Left ventricle myocardium inferior (tissue), 1 donor: Measurements from ENCODE around the gene SERHL2. TPM values are rescaled to one million over a fixed set of nuclear protein-coding genes. Genes with fewer than 3 reads are reported as not detected.
A peak's percentile ranks its signal among the peaks of the same experiment; 100 is the strongest.

Source experiments
- DNase-seq: peaks from one replicate; pipeline ENCODE4 v3.0.0-alpha.2; 2020
- H3K27ac ChIP-seq: fragments of 200-600 bp; replicated peaks from 2 replicates; pipeline ENCODE4 v1.8.0; 2021
- H3K27me3 ChIP-seq: fragments of 200-600 bp; 2 replicates; pipeline ENCODE4 v1.8.0; 2021; ENCODE audit warnings: low read depth
- H3K36me3 ChIP-seq: fragments of 200-600 bp; 2 replicates; pipeline ENCODE4 v1.8.0; 2021
- H3K4me1 ChIP-seq: fragments of 200-600 bp; 2 replicates; pipeline ENCODE4 v1.8.0; 2021
- H3K4me3 ChIP-seq: fragments of 200-600 bp; 2 replicates; pipeline ENCODE4 v1.8.0; 2021; ENCODE audit warnings: mild to moderate bottlenecking, moderate library complexity
- H3K9me3 ChIP-seq: fragments of 200-600 bp; replicated peaks from 2 replicates; pipeline ENCODE4 v1.8.0; 2021
- intact Hi-C: fragments of 100-400 bp; cut with micrococcal nuclease; formaldehyde crosslinking; loops from one replicate; pipeline ENCODE4 v1.11.0; 2022
- total RNA-seq: library from RNA; stranded (reverse); fragmentation: NEBNext Ultra II Directional; extraction: Animal tissue kit (Norgen Biotek cat#: 25700); gene quantifications from one replicate; pipeline ENCODE4 v1.2.1, GENCODE V29; 2021
- TF ChIP-seq, protein P1 (sequence below): fragments of 200-600 bp; IDR thresholded peaks from 2 replicates; pipeline ENCODE4 v1.8.0; 2021; ENCODE audit warnings: antibody characterized with exemption, mild to moderate bottlenecking, borderline replicate concordance
- donor health status: DM: no; HTN: yes; CAD: no; lungs with severe emphysema.

The SERHL2 gene
- total RNA-seq, 1 donor from 2014 or later: 3.5 TPM

DNA sequence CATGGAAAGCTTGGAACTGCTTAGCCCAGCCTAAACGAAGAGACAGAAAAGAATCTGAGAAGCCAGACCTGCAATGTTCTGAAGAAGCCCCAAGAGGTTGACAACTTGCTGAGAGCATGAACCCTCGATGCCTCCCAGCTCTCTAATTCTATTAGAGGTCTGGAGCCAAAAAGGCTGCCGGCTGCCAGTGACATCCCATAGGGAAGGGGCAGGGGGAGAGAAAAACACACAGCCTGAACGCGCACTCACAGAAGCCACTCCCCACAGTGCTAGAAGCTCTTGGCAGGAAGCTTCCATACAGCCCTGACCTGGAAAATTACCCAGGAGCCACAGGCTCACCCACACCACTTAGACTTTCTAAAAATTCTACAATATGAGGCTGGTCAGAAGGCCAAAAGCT is 42.6 kb downstream of the SERHL2 start:
- TF ChIP-seq, protein P1, sequence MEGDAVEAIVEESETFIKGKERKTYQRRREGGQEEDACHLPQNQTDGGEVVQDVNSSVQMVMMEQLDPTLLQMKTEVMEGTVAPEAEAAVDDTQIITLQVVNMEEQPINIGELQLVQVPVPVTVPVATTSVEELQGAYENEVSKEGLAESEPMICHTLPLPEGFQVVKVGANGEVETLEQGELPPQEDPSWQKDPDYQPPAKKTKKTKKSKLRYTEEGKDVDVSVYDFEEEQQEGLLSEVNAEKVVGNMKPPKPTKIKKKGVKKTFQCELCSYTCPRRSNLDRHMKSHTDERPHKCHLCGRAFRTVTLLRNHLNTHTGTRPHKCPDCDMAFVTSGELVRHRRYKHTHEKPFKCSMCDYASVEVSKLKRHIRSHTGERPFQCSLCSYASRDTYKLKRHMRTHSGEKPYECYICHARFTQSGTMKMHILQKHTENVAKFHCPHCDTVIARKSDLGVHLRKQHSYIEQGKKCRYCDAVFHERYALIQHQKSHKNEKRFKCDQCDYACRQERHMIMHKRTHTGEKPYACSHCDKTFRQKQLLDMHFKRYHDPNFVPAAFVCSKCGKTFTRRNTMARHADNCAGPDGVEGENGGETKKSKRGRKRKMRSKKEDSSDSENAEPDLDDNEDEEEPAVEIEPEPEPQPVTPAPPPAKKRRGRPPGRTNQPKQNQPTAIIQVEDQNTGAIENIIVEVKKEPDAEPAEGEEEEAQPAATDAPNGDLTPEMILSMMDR: no peak
- intact Hi-C loops: no loop called here
- H3K27ac ChIP-seq: peak overlapping the region; percentile 74
- no peaks in the 10 kb centered on the region for H3K27me3 ChIP-seq
- peak; percentile 51 for DNase-seq
- H3K4me3 ChIP-seq: no peak overlapping the region
- H3K4me1 ChIP-seq: peaks cover 41% of the 10 kb centered on the region
- H3K36me3 ChIP-seq: peaks cover 99% of the 10 kb centered on the region
- H3K9me3 ChIP-seq: no peaks in the 10 kb centered on the region

DNA sequence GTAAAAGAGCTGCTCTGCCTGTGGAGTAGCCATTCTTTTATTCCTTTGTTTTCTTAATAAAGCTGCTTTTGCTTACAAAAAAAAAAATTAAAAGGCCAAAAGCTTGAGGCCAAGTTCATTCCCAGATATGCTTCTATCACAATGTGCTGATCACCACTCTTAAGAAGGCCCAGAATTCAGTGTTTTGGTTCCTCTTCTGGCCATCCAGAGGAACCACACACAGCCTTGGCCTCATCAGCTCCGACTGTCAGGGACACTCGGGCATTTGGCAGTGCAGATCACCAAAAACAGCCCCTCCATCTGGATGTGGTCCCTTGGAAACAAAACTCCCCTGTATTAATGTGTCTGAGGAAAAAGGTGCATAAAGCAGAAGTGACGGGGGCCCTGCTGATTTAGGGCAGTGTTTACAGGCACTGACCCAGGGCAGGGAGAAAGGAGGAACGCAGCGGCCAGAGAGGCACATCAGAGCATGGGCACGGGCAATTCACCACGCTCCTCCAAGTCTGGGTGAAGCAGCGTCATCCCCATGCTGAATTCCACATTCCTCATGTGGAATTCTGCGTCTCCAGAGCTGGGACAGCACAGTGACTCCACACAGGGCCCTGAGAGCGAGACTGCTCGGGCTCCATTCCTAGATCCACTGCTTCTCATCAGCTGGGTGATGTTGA is 43.2 kb downstream of the SERHL2 start:
- H3K27ac ChIP-seq: peak overlapping the region; percentile 74
- no peaks in the 10 kb centered on the region for H3K9me3 ChIP-seq
- H3K36me3 ChIP-seq: peaks cover 99% of the 10 kb centered on the region
- DNase-seq: no peak
- H3K27me3 ChIP-seq: no peaks in the 10 kb centered on the region
- intact Hi-C loops: no loop called here
- peaks cover 41% of the 10 kb centered on the region for H3K4me1 ChIP-seq
- no peak overlapping the region for H3K4me3 ChIP-seq
- TF ChIP-seq, protein P1: no peak

DNA sequence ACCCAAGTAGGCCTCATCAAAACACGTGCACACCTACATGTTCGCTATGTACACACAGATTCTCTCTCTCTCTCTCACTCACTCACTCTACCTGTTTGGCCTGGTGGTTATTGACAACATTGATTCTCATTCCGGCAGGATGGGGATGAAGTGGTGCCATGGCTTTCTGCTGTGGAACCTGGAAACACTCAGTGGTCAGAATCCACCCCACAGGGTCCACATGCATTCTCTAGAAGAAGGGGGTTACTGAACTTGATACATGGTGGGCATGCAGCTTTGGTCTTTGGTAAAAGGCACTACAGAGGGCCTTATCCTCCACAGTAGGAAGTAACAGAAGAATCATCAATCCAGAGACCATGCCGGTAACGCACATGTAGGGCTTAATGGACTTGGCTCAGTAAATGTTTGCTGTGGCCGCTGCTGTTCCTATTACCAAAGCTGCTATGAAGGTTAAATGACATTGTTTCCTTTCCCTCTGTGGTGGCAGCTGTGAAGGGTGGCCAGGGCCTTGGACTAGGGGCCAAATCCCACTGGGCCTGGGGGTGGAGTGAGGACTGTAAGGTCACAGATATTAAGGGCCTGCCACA is 48.2 kb downstream of the SERHL2 start:
- DNase-seq: no peak
- Histone ChIP-seq H3K36me3 (peaks cover 59% of the 10 kb centered on the region), H3K27ac (no peak overlapping the region), H3K4me1 (peaks cover 44% of the 10 kb centered on the region), H3K27me3 (no peaks in the 10 kb centered on the region), H3K4me3 (no peak overlapping the region), H3K9me3 (no peaks in the 10 kb centered on the region)
- TF ChIP-seq, protein P1: no peak
- intact Hi-C loops: no loop called here

DNA sequence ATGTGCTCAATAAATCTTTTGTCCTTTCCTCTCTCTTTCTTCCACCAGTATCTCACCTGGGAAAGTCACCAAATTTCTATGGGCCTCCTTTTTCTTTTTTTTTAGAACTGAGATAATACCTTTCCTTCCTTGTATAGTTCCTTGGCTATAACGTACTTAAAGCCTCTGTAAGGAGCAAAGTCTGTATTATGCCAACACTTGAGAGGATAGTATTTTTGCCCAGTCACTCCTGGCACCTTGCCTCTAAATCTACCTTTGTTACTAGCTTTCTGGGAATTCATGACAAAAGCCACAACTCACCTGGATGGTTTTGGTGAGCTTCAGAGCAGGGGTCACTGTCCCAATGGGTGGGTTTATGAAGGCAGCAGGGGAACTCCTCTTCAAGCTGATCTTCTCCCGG is 48.7 kb downstream of the SERHL2 start:
- Histone ChIP-seq H3K4me3 (no peak overlapping the region), H3K36me3 (peaks cover 54% of the 10 kb centered on the region), H3K4me1 (peaks cover 39% of the 10 kb centered on the region), H3K27ac (no peak overlapping the region), H3K27me3 (no peaks in the 10 kb centered on the region), H3K9me3 (no peaks in the 10 kb centered on the region)
- TF ChIP-seq, protein P1: no peak
- intact Hi-C loops: no loop called here
- DNase-seq: no peak

DNA sequence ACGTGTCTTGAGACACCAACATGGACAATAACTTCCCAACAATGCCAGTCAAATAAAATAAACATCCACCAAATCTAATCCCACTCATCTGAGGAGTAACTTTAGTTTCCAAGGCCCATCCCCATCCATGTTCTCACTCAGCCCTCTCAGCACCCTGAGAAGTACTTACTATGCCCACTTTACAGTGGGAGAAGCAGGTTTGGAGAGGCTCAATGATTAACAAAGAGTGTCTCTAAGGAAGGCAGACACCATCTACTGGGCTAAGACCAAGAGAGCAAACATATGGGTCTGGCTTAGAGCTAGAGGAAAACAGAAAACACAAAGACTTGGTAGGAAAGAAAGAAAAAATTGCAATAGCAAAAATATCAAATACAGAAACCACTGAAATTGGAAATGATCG is 49.7 kb downstream of the SERHL2 start:
- Histone ChIP-seq H3K27me3 (no peaks in the 10 kb centered on the region), H3K36me3 (peaks cover 44% of the 10 kb centered on the region), H3K4me3 (no peak overlapping the region), H3K9me3 (no peaks in the 10 kb centered on the region), H3K4me1 (peaks cover 37% of the 10 kb centered on the region), H3K27ac (no peak overlapping the region)
- intact Hi-C loops: no loop called here
- no peak for DNase-seq
- TF ChIP-seq, protein P1: no peak
